Measurements from ENCODE around the gene SVOP. TPM values are rescaled to one million over a fixed set of nuclear protein-coding genes. Genes with fewer than 3 reads are reported as not detected.
"Not testable (repeated sequence)": the region's sequence is repeated elsewhere in the genome, so short reads cannot be mapped to it uniquely, and the experiment has no call there.

The SVOP gene
- total RNA-seq, result not detected

GRCh38 chr12:109020796-109021380 is at the start of gene SVOP:
TSS of gene SVOP (minus strand) at chr12:109021068. CDS start at chr12:109020868, 200 bp downstream.
- H3K27me3 Mint-ChIP-seq (ENCODE audit: low read depth), result peaks cover 26% of the 10 kb centered on the region
- CTCF ChIA-PET, result interaction anchor here (1.2 kb wide), 1 partner anchor 11 kb away, joined by 3 read pairs; no protein-coding TSS in a partner anchor
- peak; percentile 43 for DNase-seq

GRCh38 chr12:109069307-109070271 is 48.7 kb upstream of the SVOP start:
- Mint-ChIP-seq H3K9me3 (ENCODE audit: insufficient read depth) (no peaks in the 10 kb centered on the region), H3K4me1 (ENCODE audit: low read depth) (no peaks in the 10 kb centered on the region), H3K27me3 (ENCODE audit: low read depth) (no peaks in the 10 kb centered on the region), H3K27ac (no peak overlapping the region), H3K4me3 (no peak overlapping the region), H3K36me3 (ENCODE audit: low read depth) (peaks cover 5% of the 10 kb centered on the region)
- ChIA-PET POLR2A (no interaction called here), CTCF (interaction anchor here (1.8 kb wide), 1 partner anchor 23 kb away, joined by 4 read pairs; no protein-coding TSS in a partner anchor)
- ATAC-seq (no peak), DNase-seq (no peak)

More at GRCh38 chr12:109020796-109021380, at the start of gene SVOP:
- Mint-ChIP-seq H3K27ac (no peak within 1 kb of the TSS), H3K36me3 (ENCODE audit: low read depth) (no peaks in the 10 kb centered on the region), H3K9me3 (ENCODE audit: insufficient read depth) (no peaks in the 10 kb centered on the region), H3K4me3 (no peak within 1 kb of the TSS), H3K4me1 (ENCODE audit: low read depth) (no peaks in the 10 kb centered on the region)
- POLR2A ChIA-PET, result no interaction called here
- peak; percentile 42 for ATAC-seq

GRCh38 chr12:109065853-109066193 is 45.0 kb upstream of the SVOP start:
- Mint-ChIP-seq H3K27ac (no peak overlapping the region), H3K36me3 (ENCODE audit: low read depth) (peaks cover 2% of the 10 kb centered on the region), H3K4me3 (no peak overlapping the region), H3K4me1 (ENCODE audit: low read depth) (no peaks in the 10 kb centered on the region), H3K27me3 (ENCODE audit: low read depth) (no peaks in the 10 kb centered on the region), H3K9me3 (ENCODE audit: insufficient read depth) (no peaks in the 10 kb centered on the region)
- ATAC-seq, result no peak
- ChIA-PET CTCF (interaction anchor here (0.6 kb wide), 1 partner anchor 180 kb away, joined by 3 read pairs; no protein-coding TSS in a partner anchor), POLR2A (no interaction called here)
- DNase-seq, result no peak

- CTCF ChIA-PET, result interaction anchor here (0.6 kb wide), 1 partner anchor 179 kb away, joined by 3 read pairs; no protein-coding TSS in a partner anchor
- Mint-ChIP-seq H3K27me3 (ENCODE audit: low read depth) (no peaks in the 10 kb centered on the region), H3K9me3 (ENCODE audit: insufficient read depth) (no peaks in the 10 kb centered on the region), H3K36me3 (ENCODE audit: low read depth) (peaks cover 2% of the 10 kb centered on the region), H3K4me1 (ENCODE audit: low read depth) (no peaks in the 10 kb centered on the region), H3K4me3 (no peak overlapping the region), H3K27ac (no peak overlapping the region)
- DNase-seq (no peak), ATAC-seq (no peak)
- POLR2A ChIA-PET, result no interaction called here
These were observed 44.4 kb upstream of the SVOP start for GRCh38 chr12:109065154-109065852.

- ChIA-PET POLR2A (no interaction called here), CTCF (no interaction called here)
- Mint-ChIP-seq H3K4me1 (ENCODE audit: low read depth) (no peaks in the 10 kb centered on the region), H3K9me3 (ENCODE audit: insufficient read depth) (no peaks in the 10 kb centered on the region), H3K27me3 (ENCODE audit: low read depth) (no peaks in the 10 kb centered on the region), H3K36me3 (ENCODE audit: low read depth) (peaks cover 2% of the 10 kb centered on the region), H3K4me3 (no peak overlapping the region), H3K27ac (no peak overlapping the region)
- ATAC-seq (no peak), DNase-seq (no peak)
These were observed 43.3 kb upstream of the SVOP start for GRCh38 chr12:109064143-109064542.

GRCh38 chr12:109058773-109059172 is 37.9 kb upstream of the SVOP start:
- Mint-ChIP-seq H3K36me3 (ENCODE audit: low read depth) (peaks cover 2% of the 10 kb centered on the region), H3K4me1 (ENCODE audit: low read depth) (peaks cover 4% of the 10 kb centered on the region), H3K27me3 (ENCODE audit: low read depth) (no peaks in the 10 kb centered on the region), H3K9me3 (ENCODE audit: insufficient read depth) (no peaks in the 10 kb centered on the region), H3K27ac (no peak overlapping the region), H3K4me3 (no peak overlapping the region)
- DNase-seq (no peak), ATAC-seq (no peak)
- ChIA-PET POLR2A (no interaction called here), CTCF (no interaction called here)

- H3K27ac Mint-ChIP-seq, result no peak overlapping the region
- POLR2A ChIA-PET, result no interaction called here
- no peaks in the 10 kb centered on the region for H3K27me3 Mint-ChIP-seq (ENCODE audit: low read depth)
- ATAC-seq, result no peak
- H3K4me3 Mint-ChIP-seq, result no peak overlapping the region
- H3K36me3 Mint-ChIP-seq (ENCODE audit: low read depth), result no peaks in the 10 kb centered on the region
- no peak for DNase-seq
- no peaks in the 10 kb centered on the region for H3K9me3 Mint-ChIP-seq (ENCODE audit: insufficient read depth)
- CTCF ChIA-PET, result no interaction called here
- peaks cover 4% of the 10 kb centered on the region for H3K4me1 Mint-ChIP-seq (ENCODE audit: low read depth)
These were observed 36.5 kb upstream of the SVOP start for GRCh38 chr12:109057376-109057775.

GRCh38 chr12:109056891-109057290 is 36.0 kb upstream of the SVOP start:
- DNase-seq (no peak), ATAC-seq (no peak)
- Mint-ChIP-seq H3K27ac (no peak overlapping the region), H3K4me3 (no peak overlapping the region), H3K27me3 (ENCODE audit: low read depth) (no peaks in the 10 kb centered on the region), H3K4me1 (ENCODE audit: low read depth) (peaks cover 9% of the 10 kb centered on the region), H3K9me3 (ENCODE audit: insufficient read depth) (no peaks in the 10 kb centered on the region), H3K36me3 (ENCODE audit: low read depth) (peaks cover 4% of the 10 kb centered on the region)
- CTCF ChIA-PET, result no interaction called here
- POLR2A ChIA-PET, result no interaction called here

- ChIA-PET POLR2A (interaction anchor here (0.6 to 1.6 kb wide), 3 partner anchors 37 to 1368 kb away, joined by 3 to 5 read pairs (median 3); no protein-coding TSS in a partner anchor), CTCF (interaction anchor here (1.5 to 2.5 kb wide), 4 partner anchors 33 to 57 kb away, joined by 3 to 15 read pairs (median 4); partner anchors contain the start of gene ALKBH2)
- Mint-ChIP-seq H3K27ac (no peak overlapping the region), H3K36me3 (ENCODE audit: low read depth) (peaks cover 6% of the 10 kb centered on the region), H3K27me3 (ENCODE audit: low read depth) (no peaks in the 10 kb centered on the region), H3K9me3 (ENCODE audit: insufficient read depth) (no peaks in the 10 kb centered on the region), H3K4me1 (ENCODE audit: low read depth) (peaks cover 11% of the 10 kb centered on the region), H3K4me3 (no peak overlapping the region)
- no peak for DNase-seq
- no peak for ATAC-seq
These were observed 33.7 kb upstream of the SVOP start for GRCh38 chr12:109054520-109054919.

GRCh38 chr12:109054124-109054513 is 33.3 kb upstream of the SVOP start:
- H3K9me3 Mint-ChIP-seq (ENCODE audit: insufficient read depth); DNase-seq; H3K36me3 Mint-ChIP-seq (ENCODE audit: low read depth); H3K27me3 Mint-ChIP-seq (ENCODE audit: low read depth): not testable (repeated sequence)
- H3K4me3 Mint-ChIP-seq, result peak overlapping the region; percentile 81
- ChIA-PET POLR2A (interaction anchor here (1.0 to 1.6 kb wide), 2 partner anchors 38 to 45 kb away, joined by 3 to 5 read pairs; no protein-coding TSS in a partner anchor), CTCF (interaction anchor here (1.5 to 2.5 kb wide), 4 partner anchors 33 to 58 kb away, joined by 3 to 15 read pairs (median 4); partner anchors contain the start of gene ALKBH2)
- H3K4me1 Mint-ChIP-seq (ENCODE audit: low read depth), result peaks cover 11% of the 10 kb centered on the region
- peak; percentile 1 for ATAC-seq
- peak overlapping the region; percentile 91 for H3K27ac Mint-ChIP-seq

- H3K27ac Mint-ChIP-seq, result peak overlapping the region; percentile 91
- POLR2A ChIA-PET, result interaction anchor here (1.0 to 1.6 kb wide), 2 partner anchors 38 to 45 kb away, joined by 3 to 5 read pairs; no protein-coding TSS in a partner anchor
- no peaks in the 10 kb centered on the region for H3K27me3 Mint-ChIP-seq (ENCODE audit: low read depth)
- H3K36me3 Mint-ChIP-seq (ENCODE audit: low read depth), result peaks cover 6% of the 10 kb centered on the region
- DNase-seq (peak; percentile 48), ATAC-seq (peak; percentile 62)
- peaks cover 11% of the 10 kb centered on the region for H3K4me1 Mint-ChIP-seq (ENCODE audit: low read depth)
- no peaks in the 10 kb centered on the region for H3K9me3 Mint-ChIP-seq (ENCODE audit: insufficient read depth)
- H3K4me3 Mint-ChIP-seq, result peak overlapping the region; percentile 81
- CTCF ChIA-PET, result interaction anchor here (1.5 to 2.5 kb wide), 3 partner anchors 37 to 58 kb away, joined by 3 to 15 read pairs (median 4); partner anchors contain the start of gene ALKBH2
These were observed 32.7 kb upstream of the SVOP start for GRCh38 chr12:109053382-109054123.
